ENCODE data around the gene UBALD2. TPM values are rescaled to one million over a fixed set of nuclear protein-coding genes. Genes with fewer than 3 reads are reported as not detected.

UBALD2 gene
- total and polyA plus RNA-seq, 2 donors (not counting 3 experiments of a cell fraction or from before 2014, with no cell fraction given) = 46.9 to 70.9 TPM

DNA sequence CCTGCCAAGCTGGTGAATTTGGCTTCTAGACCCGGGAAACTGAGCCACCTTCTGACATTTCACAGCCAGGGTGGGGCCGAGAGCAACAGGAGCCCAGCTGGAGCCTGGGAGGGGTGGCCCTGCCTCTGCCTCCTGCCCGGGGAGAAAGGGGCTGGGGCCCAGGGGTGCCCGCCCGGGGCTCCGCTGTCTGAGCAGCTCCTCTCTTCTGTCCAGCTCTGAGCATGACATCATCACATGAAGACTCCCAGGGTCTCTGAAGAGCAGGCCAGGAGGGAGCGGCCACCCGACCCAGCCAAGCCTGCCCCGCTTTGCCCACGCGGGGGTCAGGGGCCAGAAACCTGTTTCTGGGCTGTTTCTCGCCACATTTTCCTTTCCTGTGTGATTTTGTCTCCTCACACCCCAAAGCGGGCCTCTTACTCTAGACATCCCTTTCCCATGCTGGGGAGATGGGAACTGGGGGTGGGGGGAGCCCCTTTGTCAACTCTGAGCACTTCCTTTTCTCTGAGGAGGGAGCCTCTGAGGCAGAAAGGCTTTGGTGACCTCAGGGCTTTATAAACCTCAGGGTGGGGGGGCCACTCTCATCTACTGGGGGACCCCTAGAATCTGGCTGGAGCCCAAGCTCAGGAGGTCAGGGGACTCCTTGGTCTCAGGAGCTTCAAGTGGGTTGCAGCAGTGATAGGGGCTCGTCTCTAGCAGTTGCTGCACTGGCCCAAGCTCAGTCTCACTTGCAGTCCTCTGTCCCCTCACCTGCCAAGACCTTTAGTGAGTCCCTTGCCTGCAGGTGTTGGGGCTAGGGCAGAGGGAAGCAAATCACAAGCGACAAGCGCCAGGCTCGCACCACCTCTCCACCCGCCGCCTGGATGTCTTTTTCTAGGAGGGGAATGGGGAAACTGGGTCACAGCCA, 7.6 kb downstream of the UBALD2 start:
- Histone ChIP-seq H3K27me3 (ENCODE audit: control insufficient read depth in 2 of 2, insufficient read depth in 2 of 2, low read length in 2 of 2) (no peaks in the 10 kb centered on the region), H3K79me2 (ENCODE audit: control insufficient read depth, insufficient read depth, low read length) (peaks cover 17% of the 10 kb centered on the region), H3K4me1 (ENCODE audit: control insufficient read depth, extremely low read depth, insufficient read depth, low read length) (peaks cover 5% of the 10 kb centered on the region), H3K9me1 (replicated peaks; ENCODE audit: control insufficient read depth, extremely low read depth, insufficient read depth, low read length) (no peaks in the 10 kb centered on the region), H3K9ac (replicated peaks; ENCODE audit: extremely low read depth, insufficient read depth, low read length) (no peak overlapping the region), H4K20me1 (replicated peaks; ENCODE audit: control insufficient read depth, extremely low read depth, insufficient read depth, low read length) (no peaks in the 10 kb centered on the region), H2AFZ (ENCODE audit: low read depth, low read length) (no peak overlapping the region), H3K4me3 (replicated peaks in 1 of 3; ENCODE audit: insufficient read depth in 1 of 3, low read depth in 1 of 3, low read length in 3 of 3) (no peak overlapping the region), H3K27ac (ENCODE audit: insufficient read depth, low read depth, low read length) (no peak overlapping the region), H3K4me2 (ENCODE audit: insufficient read depth, low read length) (no peak overlapping the region), H3K36me3 (ENCODE audit: control insufficient read depth in 2 of 2, extremely low read depth in 1 of 2, insufficient read depth in 2 of 2, low read length in 2 of 2) (peaks cover 0 to 8% of the 10 kb centered on the region in 2 experiments), H3K9me3 (replicated peaks; ENCODE audit: control insufficient read depth, insufficient read depth, low read length) (no peaks in the 10 kb centered on the region)
- BruUV-seq (replicated peaks) = no TSS peak
- FAIRE-seq (no peak), DNase-seq (ENCODE audit: low read depth, low spot score) (no peak)
- dilution Hi-C loops (cut with MboI; ENCODE audit: extremely low pct_ligation_motif_present, low sequenced_read_pairs) (no loop called here), intact Hi-C loops (cut with micrococcal nuclease) (loop anchor here (10.0 kb wide), 1 partner anchor 258 kb away; no protein-coding TSS in a partner anchor)
- POLR2A ChIA-PET = no interaction called here
- TF ChIP-seq EZH2 (IDR thresholded peaks at IDR 0.05; ENCODE audit: borderline replicate concordance, low read depth, low read length, severe bottlenecking) (no peak), FOS (IDR thresholded peaks at IDR 0.05; ENCODE audit: borderline replicate concordance, insufficient read depth, low read length) (no peak), POLR2AphosphoS5 (IDR thresholded peaks at IDR 0.05; ENCODE audit: insufficient read depth, low read depth, low read length) (peak; percentile 2)
- CTCF ChIA-PET = interaction anchor here (0.7 to 14.1 kb wide), 2 partner anchors 25 to 151 kb away, joined by 3 to 320 read pairs; no protein-coding TSS in a partner anchor

DNA sequence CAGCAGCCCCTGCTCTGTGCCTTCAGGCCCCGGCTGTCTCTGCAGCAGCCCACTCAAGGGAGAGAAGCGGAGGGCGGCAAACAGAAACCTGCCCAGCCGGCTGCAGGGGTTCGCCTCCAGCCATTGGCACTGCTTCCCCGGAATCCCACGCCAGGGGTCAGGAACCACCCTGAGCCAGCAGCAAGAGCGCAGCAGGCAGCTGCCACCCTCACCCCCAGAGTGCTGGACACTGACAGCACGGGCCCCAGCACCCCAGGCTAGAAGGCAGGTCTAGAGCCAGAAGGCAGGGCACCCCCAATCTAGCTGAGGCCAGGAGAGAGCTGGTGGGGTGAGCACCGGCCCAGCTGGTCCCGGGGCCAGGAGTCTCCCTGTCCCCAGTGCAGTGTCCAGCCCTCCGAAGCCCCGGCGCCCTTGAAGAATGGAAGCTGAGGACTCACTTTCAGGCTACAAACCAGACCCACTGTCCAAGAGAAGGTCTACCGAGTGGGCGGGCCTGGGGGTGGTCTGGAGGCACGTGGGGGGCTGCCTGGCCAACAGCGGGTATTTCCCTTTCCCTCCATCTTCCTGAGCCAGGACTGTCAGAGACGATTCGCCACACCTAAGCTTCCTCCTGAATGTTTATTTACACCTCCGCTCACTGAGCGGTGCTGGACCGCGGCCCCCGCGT, 8.4 kb downstream of the UBALD2 start:
- DNase-seq (ENCODE audit: low read depth, low spot score) = no peak
- H3K27ac ChIP-seq (ENCODE audit: insufficient read depth, low read depth, low read length) = no peak overlapping the region
- TF ChIP-seq, protein P1, sequence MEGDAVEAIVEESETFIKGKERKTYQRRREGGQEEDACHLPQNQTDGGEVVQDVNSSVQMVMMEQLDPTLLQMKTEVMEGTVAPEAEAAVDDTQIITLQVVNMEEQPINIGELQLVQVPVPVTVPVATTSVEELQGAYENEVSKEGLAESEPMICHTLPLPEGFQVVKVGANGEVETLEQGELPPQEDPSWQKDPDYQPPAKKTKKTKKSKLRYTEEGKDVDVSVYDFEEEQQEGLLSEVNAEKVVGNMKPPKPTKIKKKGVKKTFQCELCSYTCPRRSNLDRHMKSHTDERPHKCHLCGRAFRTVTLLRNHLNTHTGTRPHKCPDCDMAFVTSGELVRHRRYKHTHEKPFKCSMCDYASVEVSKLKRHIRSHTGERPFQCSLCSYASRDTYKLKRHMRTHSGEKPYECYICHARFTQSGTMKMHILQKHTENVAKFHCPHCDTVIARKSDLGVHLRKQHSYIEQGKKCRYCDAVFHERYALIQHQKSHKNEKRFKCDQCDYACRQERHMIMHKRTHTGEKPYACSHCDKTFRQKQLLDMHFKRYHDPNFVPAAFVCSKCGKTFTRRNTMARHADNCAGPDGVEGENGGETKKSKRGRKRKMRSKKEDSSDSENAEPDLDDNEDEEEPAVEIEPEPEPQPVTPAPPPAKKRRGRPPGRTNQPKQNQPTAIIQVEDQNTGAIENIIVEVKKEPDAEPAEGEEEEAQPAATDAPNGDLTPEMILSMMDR (IDR thresholded peaks at IDR 0.05; ENCODE audit: extremely low read depth in 1 of 2, insufficient read depth in 1 of 2, low read depth in 1 of 2, low read length in 2 of 2) = no peak
- TF ChIP-seq FOS (IDR thresholded peaks at IDR 0.05; ENCODE audit: borderline replicate concordance, insufficient read depth, low read length) (no peak), JUN (IDR thresholded peaks at IDR 0.05; ENCODE audit: borderline replicate concordance, insufficient read depth, insufficient read length, low read depth) (no peak), MYC (IDR thresholded peaks at IDR 0.05; ENCODE audit: low read depth, low read length) (no peak), GATA2 (IDR thresholded peaks at IDR 0.05; ENCODE audit: insufficient read depth, insufficient read length, low read depth, low read length) (no peak), EZH2 (IDR thresholded peaks at IDR 0.05; ENCODE audit: borderline replicate concordance, low read depth, low read length, severe bottlenecking) (no peak), POLR2A (IDR thresholded peaks at IDR 0.05; ENCODE audit: low read depth, low read length) (no peak), POLR2AphosphoS5 (IDR thresholded peaks at IDR 0.05; ENCODE audit: insufficient read depth, low read depth, low read length) (no peak)
- TF ChIP-seq, protein P2, sequence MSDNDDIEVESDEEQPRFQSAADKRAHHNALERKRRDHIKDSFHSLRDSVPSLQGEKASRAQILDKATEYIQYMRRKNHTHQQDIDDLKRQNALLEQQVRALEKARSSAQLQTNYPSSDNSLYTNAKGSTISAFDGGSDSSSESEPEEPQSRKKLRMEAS (IDR thresholded peaks at IDR 0.05; ENCODE audit: insufficient read depth, insufficient read length) = no peak
- CTCF ChIA-PET = interaction anchor here (1.0 to 14.1 kb wide), 5 partner anchors 17 to 152 kb away, joined by 3 to 320 read pairs (median 5); no protein-coding TSS in a partner anchor
- no peak overlapping the region for H2AFZ ChIP-seq (ENCODE audit: low read depth, low read length)
- H3K9me3 ChIP-seq (replicated peaks; ENCODE audit: control insufficient read depth, insufficient read depth, low read length) = no peaks in the 10 kb centered on the region
- no peak overlapping the region for H3K4me2 ChIP-seq (ENCODE audit: insufficient read depth, low read length)
- peaks cover 9% of the 10 kb centered on the region for H3K79me2 ChIP-seq (ENCODE audit: control insufficient read depth, insufficient read depth, low read length)
- dilution Hi-C loops (cut with MboI; ENCODE audit: extremely low pct_ligation_motif_present, low sequenced_read_pairs) = no loop called here
- FAIRE-seq = no peak
- no peak overlapping the region for H3K9ac ChIP-seq (replicated peaks; ENCODE audit: extremely low read depth, insufficient read depth, low read length)
- POLR2A ChIA-PET = interaction anchor here (1.9 kb wide), 1 partner anchor 9 kb away, joined by 4 read pairs; the partner anchor contains the start of gene UBALD2
- H3K36me3 ChIP-seq (ENCODE audit: control insufficient read depth in 2 of 2, extremely low read depth in 1 of 2, insufficient read depth in 2 of 2, low read length in 2 of 2) = peaks cover 0 to 8% of the 10 kb centered on the region in 2 experiments
- no TSS peak for BruUV-seq (replicated peaks)
- H3K9me1 ChIP-seq (replicated peaks; ENCODE audit: control insufficient read depth, extremely low read depth, insufficient read depth, low read length) = no peaks in the 10 kb centered on the region
- no peaks in the 10 kb centered on the region for H3K4me1 ChIP-seq (ENCODE audit: control insufficient read depth, extremely low read depth, insufficient read depth, low read length)
- intact Hi-C loops (cut with micrococcal nuclease) = loop anchor here (10.0 kb wide), 1 partner anchor 259 kb away; no protein-coding TSS in a partner anchor
- no peak overlapping the region for H3K4me3 ChIP-seq (replicated peaks in 1 of 3; ENCODE audit: insufficient read depth in 1 of 3, low read depth in 1 of 3, low read length in 3 of 3)
- H4K20me1 ChIP-seq (replicated peaks; ENCODE audit: control insufficient read depth, extremely low read depth, insufficient read depth, low read length) = no peaks in the 10 kb centered on the region
- H3K27me3 ChIP-seq (ENCODE audit: control insufficient read depth in 2 of 2, insufficient read depth in 2 of 2, low read length in 2 of 2) = no peaks in the 10 kb centered on the region

Measured in endothelial cell of umbilical vein (primary cell).